DOHH2 (cell line): ENCODE measurements around the gene PTPN4.

Experiments used
- CTCF ChIP-seq: fragments of 200-600 bp; sonication (generic); IDR thresholded peaks from one replicate; pipeline ENCODE4 v1.5.1; 2014; ENCODE audit warnings: antibody characterized with exemption, mild to moderate bottlenecking, low read depth, low read length; ENCODE audit not compliant: poor library complexity, severe bottlenecking
- EZH2phosphoT487 ChIP-seq: fragments of 200-600 bp; sonication (generic); IDR thresholded peaks from 2 replicates; pipeline ENCODE4 v1.6.1; 2017; ENCODE audit warnings: borderline replicate concordance, mild to moderate bottlenecking, antibody characterized with exemption, low read length, moderate library complexity, mixed read lengths

- TF ChIP-seq CTCF (no peak), EZH2phosphoT487 (no peak)
These were observed 181.1 kb downstream of the PTPN4 start for GRCh38 chr2:119940856-119941255.
